Skin of body (tissue), 2 donors: Measurements from ENCODE around the gene CLPSL1. TPM values are rescaled to one million over a fixed set of nuclear protein-coding genes. Genes with fewer than 3 reads are reported as not detected.

ENCODE experiments used
- DNase-seq: peaks from one replicate; lab custom pipeline; 2025; lab: John Stamatoyannopoulos, UW
- total RNA-seq: library from RNA; depleted of rRNA; stranded (reverse); fragments of >200 nt; gene quantifications from one replicate; pipeline ENCODE4 v1.2.3, GENCODE V29; 2014

Gene CLPSL1
- total RNA-seq, 1 donor from 2014 or later: not detected

- DNase-seq: no peak
These were observed 23.2 kb upstream of the CLPSL1 start for GRCh38 chr6:35757456-35758123.

GRCh38 chr6:35759426-35759825 lies 21.4 kb upstream of the CLPSL1 start:
- no peak for DNase-seq

DNA sequence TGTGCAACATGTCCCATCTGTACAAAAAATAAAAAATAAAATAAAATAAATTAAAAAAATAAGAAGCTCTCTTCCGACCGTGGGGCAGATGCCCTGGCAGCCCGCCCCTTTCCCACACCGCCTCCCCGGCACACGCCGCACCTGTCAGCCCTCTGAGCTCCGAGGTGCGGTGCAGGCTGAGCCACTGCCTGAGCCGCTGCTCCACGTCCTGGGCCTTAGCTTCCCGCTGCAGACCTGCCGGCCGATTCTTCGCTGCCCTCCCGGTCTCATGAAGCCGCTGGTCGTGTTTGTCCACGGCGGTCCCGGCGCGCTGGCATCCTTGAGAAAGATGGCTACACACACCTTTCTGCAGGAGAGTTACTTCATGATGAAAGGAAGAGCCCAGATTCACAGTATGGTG lies 15.1 kb upstream of the CLPSL1 start:
- DNase-seq: no peak

- DNase-seq: no peak
These were observed 11.6 kb upstream of the CLPSL1 start for GRCh38 chr6:35769211-35769610.

- DNase-seq: no peak
These were observed 9.5 kb upstream of the CLPSL1 start for GRCh38 chr6:35771343-35771627.

DNA sequence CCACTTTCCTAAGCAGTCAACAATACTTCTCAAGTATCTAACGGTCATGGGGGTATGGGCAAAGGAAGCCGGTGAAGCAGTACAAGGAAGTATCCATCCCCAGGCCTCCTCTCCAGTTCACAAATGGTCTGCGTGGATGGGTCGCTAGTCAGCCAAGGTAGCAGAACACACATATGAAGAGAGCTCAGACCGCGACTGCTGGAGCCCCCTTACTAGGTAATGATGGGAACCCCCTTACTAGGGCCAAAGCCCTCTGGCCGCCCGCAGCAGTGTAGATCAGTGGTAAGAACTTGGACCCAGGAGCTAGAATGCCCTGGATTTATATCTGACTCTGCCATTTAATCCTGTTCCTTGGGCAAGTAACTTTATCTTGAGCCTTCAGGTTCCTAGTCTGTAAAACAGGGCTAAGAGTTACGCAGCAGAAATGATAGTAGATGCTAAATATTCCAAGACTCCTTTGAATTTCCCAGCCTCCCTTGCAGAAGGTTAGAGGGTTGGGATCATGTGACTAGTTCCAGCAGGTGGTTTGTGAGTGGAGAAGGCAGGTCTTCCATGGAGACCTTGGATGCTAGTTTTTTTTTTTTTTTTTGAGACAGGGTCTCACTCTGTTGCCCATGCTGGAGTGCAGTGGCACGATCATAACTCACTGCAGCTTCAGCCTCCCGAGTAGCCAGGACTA lies 6.6 kb upstream of the CLPSL1 start:
- no peak for DNase-seq

DNA sequence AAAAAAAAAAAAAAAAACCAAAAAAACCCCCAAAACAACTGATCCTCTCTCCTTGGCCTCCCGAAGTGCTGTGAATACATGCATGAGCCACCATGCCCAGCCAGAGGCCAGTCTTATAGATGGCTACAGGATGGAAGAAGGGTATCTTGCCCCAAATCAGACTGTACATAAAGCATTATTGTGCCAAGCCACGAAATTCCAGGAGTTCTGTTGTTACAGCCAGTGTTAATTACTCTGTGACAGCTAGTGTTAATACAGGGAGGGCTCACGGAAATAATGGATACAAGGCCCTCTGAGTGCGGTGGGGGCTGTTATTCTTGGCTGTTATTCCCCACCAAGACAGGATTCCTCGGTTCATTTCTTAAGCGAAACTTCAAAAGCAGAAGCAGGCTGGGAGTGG lies 5.8 kb upstream of the CLPSL1 start:
- DNase-seq: no peak

GRCh38 chr6:35776364-35777215 lies 4.2 kb upstream of the CLPSL1 start, which contains the start of gene CLPSL2:
CLPSL2 (plus strand) TSS chr6:35776598; CDS start chr6:35776619, 21 bp downstream.
- no peak for DNase-seq

DNA sequence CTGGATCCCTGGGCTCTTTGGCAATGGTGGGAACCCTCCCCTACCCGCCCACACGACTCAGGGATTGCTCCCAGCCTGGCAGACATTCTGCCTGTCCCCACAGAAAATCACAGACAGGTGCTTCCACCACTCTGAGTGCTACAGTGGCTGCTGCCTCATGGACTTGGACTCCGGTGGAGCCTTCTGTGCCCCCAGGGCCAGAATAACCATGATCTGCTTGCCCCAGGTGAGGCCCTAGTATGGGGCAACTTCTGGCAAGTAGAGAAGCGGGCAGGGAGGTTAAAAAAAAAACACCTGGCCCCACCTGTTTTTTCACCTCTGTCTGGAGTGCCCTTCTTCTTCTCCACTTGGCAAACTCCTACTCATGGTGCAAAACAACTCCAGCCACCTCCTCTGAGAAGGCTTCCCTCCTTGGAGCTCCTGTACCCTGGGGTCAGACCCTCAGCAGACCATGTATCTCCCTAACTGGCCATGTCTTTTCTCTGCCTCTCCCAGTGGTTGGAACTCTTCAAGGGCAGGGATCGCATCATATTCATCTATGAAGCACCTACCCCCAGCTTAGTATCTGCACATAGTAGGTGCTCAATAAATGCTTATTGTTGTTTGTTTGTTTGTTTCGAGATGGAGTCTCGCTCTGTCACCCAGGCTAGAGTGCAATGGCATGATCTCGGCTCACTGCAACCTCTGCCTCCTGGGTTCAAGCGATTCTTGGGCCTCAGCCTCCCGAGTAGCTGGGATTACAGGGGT lies 3.3 kb upstream of the CLPSL1 start:
- DNase-seq: no peak

DNA sequence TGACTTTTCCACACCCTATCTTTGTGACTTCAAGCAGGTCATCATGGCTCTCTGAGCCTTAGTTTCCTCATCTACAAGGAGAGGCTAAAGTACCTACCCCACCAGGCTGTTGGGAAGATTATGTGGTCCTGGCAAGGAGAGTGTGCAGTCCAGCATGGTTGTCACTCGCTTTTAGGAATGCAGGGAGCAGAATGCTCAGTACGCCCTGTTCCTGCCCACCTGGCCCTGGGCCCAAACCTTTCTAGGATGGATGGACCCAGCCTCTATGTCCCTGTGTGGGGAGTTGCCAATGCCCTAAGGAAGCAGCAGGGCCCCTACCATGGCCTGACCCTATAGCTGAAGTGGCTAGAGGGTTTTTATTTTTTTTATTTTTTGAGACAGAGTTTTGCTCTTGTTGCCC lies 2.4 kb upstream of the CLPSL1 start:
- no peak for DNase-seq

GRCh38 chr6:35781290-35781689 lies 471 bp downstream of the CLPSL1 start:
- DNase-seq: no peak

DNA sequence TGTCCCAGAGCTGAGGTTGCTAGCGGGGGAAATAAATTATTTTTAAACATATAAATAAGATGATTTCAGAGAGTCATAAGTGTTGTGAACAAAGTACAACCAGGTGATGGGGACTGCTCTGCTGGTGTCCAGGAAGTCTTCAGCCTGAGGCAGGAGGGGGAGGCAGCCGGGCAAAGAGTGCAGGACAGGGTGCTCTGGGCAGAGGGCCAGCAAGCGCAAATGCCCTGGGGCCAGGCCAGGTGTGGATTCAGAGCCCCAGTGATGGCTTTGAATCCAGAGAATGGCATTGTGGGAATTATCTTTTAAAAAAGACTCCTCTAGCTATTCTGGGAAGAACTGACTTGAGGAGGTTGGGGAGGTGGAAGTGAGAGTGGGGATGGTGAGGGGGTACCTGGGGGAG lies 1.6 kb downstream of the CLPSL1 start:
- DNase-seq: no peak

GRCh38 chr6:35784200-35784599 lies 3.4 kb downstream of the CLPSL1 start:
- no peak for DNase-seq

- DNase-seq: no peak
These were observed 5.5 kb downstream of the CLPSL1 start for GRCh38 chr6:35786272-35786671.

DNA sequence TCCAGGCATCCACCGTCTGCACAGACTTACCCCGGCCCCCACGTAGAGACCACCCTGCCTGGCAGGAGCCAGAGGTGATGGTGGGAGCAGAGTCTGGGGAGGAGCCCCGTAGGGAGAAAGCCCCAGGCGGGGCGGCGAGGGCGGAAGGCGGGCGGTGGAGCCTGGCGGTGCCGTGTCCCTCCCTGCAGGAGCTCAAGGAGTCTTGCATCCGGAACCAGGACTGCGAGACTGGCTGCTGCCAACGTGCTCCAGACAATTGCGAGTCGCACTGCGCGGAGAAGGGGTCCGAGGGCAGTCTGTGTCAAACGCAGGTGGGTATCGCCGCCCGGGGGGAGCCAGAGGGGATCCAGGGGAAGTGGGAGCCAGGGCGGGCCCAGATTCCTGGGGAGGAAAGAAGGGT lies 6.0 kb downstream of the CLPSL1 start:
- no peak for DNase-seq

GRCh38 chr6:35787266-35788218 lies 6.7 kb downstream of the CLPSL1 start:
- DNase-seq: no peak

GRCh38 chr6:35788423-35788982 lies 7.7 kb downstream of the CLPSL1 start:
- DNase-seq: no peak

GRCh38 chr6:35790683-35791082 lies 9.9 kb downstream of the CLPSL1 start:
- DNase-seq: no peak

DNA sequence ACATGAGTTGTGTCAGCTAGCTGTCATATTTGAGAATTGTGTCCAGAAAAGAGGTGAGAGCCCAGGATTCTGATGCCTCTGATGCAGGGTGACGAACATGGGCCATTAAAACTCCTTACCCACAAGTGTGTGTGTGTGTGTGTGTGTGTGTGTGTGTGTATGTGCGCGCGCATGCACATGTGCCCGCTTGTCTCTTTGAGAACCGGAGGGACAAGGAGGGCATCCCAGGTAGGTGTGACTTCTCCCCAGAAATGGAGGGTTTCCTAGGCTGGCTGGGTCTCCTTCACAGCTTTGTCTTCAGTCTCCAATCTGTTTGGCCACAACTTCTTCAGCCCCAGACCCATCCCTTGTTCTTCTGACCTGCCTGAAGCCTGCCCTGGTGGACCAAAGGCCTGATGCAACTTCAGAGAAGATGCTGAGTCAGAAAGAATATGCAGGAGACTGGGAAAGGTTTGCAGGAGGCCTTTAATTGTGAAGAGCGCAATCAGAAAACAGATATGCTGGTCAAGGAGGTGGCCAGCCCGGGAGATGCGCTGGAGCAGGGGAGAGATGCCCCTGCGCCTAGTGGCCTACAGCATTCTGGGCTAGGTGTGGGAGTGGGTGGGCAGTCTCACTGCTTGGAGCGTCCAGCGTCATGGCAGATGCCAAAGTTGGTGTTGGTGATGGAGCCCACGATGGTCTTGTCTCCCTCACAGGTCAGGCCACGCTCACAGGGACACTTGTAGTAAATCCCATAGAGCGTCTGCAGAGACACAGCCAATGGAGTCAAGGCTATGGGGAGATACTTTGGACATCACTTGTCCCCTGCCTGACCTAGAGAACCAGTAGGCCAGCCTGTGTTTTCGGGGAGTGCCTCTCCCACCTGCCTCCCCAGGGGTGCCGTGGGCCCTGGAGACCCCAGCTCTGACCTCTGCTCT lies 14.0 kb downstream of the CLPSL1 start:
- no peak for DNase-seq
